Panc1 (cell line): ENCODE measurements around the gene OOSP4B. TPM values are rescaled to one million over a fixed set of nuclear protein-coding genes. Genes with fewer than 3 reads are reported as not detected.
"Not testable (repeated sequence)": the region's sequence is repeated elsewhere in the genome, so short reads cannot be mapped to it uniquely, and the experiment has no call there.

Experiments
- ATAC-seq: fragments of 200-7000 bp; cut with Tn5 transposase; 2 replicates; pipeline ENCODE4 v1.9.1; 2020; ENCODE audit warnings: mild to moderate bottlenecking, moderate library complexity
- BruUV-seq: library from RNA; stranded (reverse); fragments of 400-500 nt; replicated peaks from 2 replicates; lab custom pipeline; 2021; lab: Mats Ljungman, UMichigan
- CTCF ChIA-PET: fragments of 300-600 bp; sonication (Branson Sonifier 250); formaldehyde crosslinking; loops from one replicate; lab custom pipeline; 2022; ENCODE audit warnings: antibody characterized with exemption; lab: Charles Lee
- POLR2A ChIA-PET: fragments of 300-600 bp; sonication (Branson Sonifier 250); formaldehyde crosslinking; loops from one replicate; lab custom pipeline; 2022; ENCODE audit warnings: antibody characterized with exemption; lab: Charles Lee
- DNase-seq: peaks from one replicate; pipeline ENCODE4 v3.0.0-alpha.2; 2010; ENCODE audit warnings: low read depth, low spot score
- H3K27ac ChIP-seq: 2 replicates; pipeline ENCODE4 v1.5.1; 2011; ENCODE audit warnings: mild to moderate bottlenecking, low read length, inconsistent platforms
- H3K27me3 ChIP-seq: fragments of 200-500 bp; sonication (Bioruptor generic); 2 replicates; pipeline ENCODE4 v1.6.0; 2014; ENCODE audit warnings: low read length, inconsistent platforms; ENCODE audit not compliant: control insufficient read depth, insufficient read depth
- H3K36me3 ChIP-seq: fragments of 200-500 bp; sonication (Bioruptor generic); 2 replicates; pipeline ENCODE4 v1.5.1; 2014; ENCODE audit warnings: inconsistent platforms, mild to moderate bottlenecking, low read length, moderate library complexity; ENCODE audit not compliant: control insufficient read depth, insufficient read depth
- H3K4me1 ChIP-seq: 2 replicates; pipeline ENCODE4 v1.5.1; 2011; ENCODE audit warnings: inconsistent platforms, mild to moderate bottlenecking, low read length, moderate library complexity; ENCODE audit not compliant: control insufficient read depth, insufficient read depth
- H3K4me3 ChIP-seq, 2 experiments: 2 replicates each; pipeline ENCODE4 v1.5.1; 2011 to 2012; ENCODE audit warnings: low read depth in 2 of 2, low read length in 2 of 2, mild to moderate bottlenecking in 2 of 2, inconsistent platforms in 1 of 2, moderate library complexity in 1 of 2
- H3K9me3 ChIP-seq: fragments of 200-500 bp; sonication (Bioruptor generic); 2 replicates; pipeline ENCODE4 v1.5.1; 2014; ENCODE audit warnings: low read depth, mild to moderate bottlenecking, inconsistent platforms, low read length, moderate library complexity; ENCODE audit not compliant: control insufficient read depth, insufficient read depth
- CTCF ChIP-seq: fragments of 450-650 bp; IDR thresholded peaks from 2 replicates; pipeline ENCODE4 v1.5.1; 2017; ENCODE audit warnings: mild to moderate bottlenecking
- POLR2AphosphoS5 ChIP-seq: IDR thresholded peaks from 2 replicates; pipeline ENCODE4 v1.6.1; 2012; ENCODE audit warnings: mild to moderate bottlenecking, low read depth, low read length, moderate library complexity
- REST ChIP-seq, 2 experiments: IDR thresholded peaks; 2 replicates each; pipeline ENCODE4 v1.6.1; 2011 to 2012; ENCODE audit warnings: low read depth in 2 of 2, control low read depth in 1 of 2, low read length in 1 of 2, mild to moderate bottlenecking in 1 of 2, moderate library complexity in 1 of 2; ENCODE audit not compliant: insufficient read depth in 1 of 2
- SIN3A ChIP-seq: IDR thresholded peaks from 2 replicates; pipeline ENCODE4 v1.6.1; 2012; ENCODE audit warnings: low read depth, mild to moderate bottlenecking, low read length, moderate library complexity, borderline replicate concordance; ENCODE audit not compliant: insufficient read depth
- TCF7L2 ChIP-seq: IDR thresholded peaks from 2 replicates; pipeline ENCODE4 v1.6.1; 2011; ENCODE audit warnings: mild to moderate bottlenecking, low read depth, low read length, inconsistent platforms
- in situ Hi-C: cut with HindIII; loops from 2 replicates; pipeline ENCODE4 v1.10.0; 2016; ENCODE audit warnings: low sequenced_read_pairs, low pct_unique_long_range_greater_than_20kb
- intact Hi-C: fragments of 100-400 bp; cut with micrococcal nuclease; formaldehyde crosslinking; loops from one replicate; pipeline ENCODE4 v1.10.0; 2022; ENCODE audit not compliant: unreplicated experiment
- total RNA-seq: library from RNA; stranded (reverse); gene quantifications from one replicate; pipeline ENCODE4 v1.2.1, GENCODE V29; 2021; ENCODE audit not compliant: unreplicated experiment

OOSP4B gene
- total RNA-seq, 1 experiment from 2014 or later = not detected

GRCh38 chr11:59981106-59981770 lies 35.7 kb upstream of the OOSP4B start:
- ATAC-seq (no peak), DNase-seq (no peak)
- Histone ChIP-seq H3K4me3 (no peak overlapping the region), H3K27me3 (no peaks in the 10 kb centered on the region; the same call in 1 of the 2 replicates), H3K27ac (no peak overlapping the region), H3K36me3 (no peaks in the 10 kb centered on the region), H3K4me1 (no peaks in the 10 kb centered on the region), H3K9me3 (no peaks in the 10 kb centered on the region)
- in situ Hi-C loops = no loop called here
- intact Hi-C loops = no loop called here
- TF ChIP-seq POLR2AphosphoS5 = no peak
- no peak for TF ChIP-seq TCF7L2
- no peak for TF ChIP-seq SIN3A
- TF ChIP-seq CTCF = no peak
- no peak for TF ChIP-seq REST (IDR thresholded peaks at IDR 0.05; ENCODE audit: insufficient read depth in 1 of 2, low read depth in 2 of 2, low read length in 1 of 2)
- POLR2A ChIA-PET = no interaction called here
- no TSS peak for BruUV-seq
- CTCF ChIA-PET = no interaction called here

- in situ Hi-C loops, H3K9me3 ChIP-seq, POLR2A ChIA-PET, CTCF ChIA-PET, ATAC-seq, DNase-seq, H3K36me3 ChIP-seq, H3K27me3 ChIP-seq, BruUV-seq, H3K4me1 ChIP-seq, H3K27ac ChIP-seq, H3K4me3 ChIP-seq, intact Hi-C loops: not testable (repeated sequence)
Measured at GRCh38 chr11:59982037-59982436, 34.9 kb upstream of the OOSP4B start.

- H3K27ac ChIP-seq = no peak overlapping the region
- DNase-seq (no peak), ATAC-seq (no peak)
- H3K4me3 ChIP-seq = no peak overlapping the region
- no peaks in the 10 kb centered on the region for H3K4me1 ChIP-seq
- no peaks in the 10 kb centered on the region; the same call in 1 of the 2 replicates for H3K27me3 ChIP-seq
- intact Hi-C loops (no loop called here), in situ Hi-C loops (no loop called here)
- no peak for TF ChIP-seq CTCF
- no peak for TF ChIP-seq TCF7L2
- no peak for TF ChIP-seq SIN3A
- TF ChIP-seq POLR2AphosphoS5 = no peak
- no peak for TF ChIP-seq REST (IDR thresholded peaks at IDR 0.05; ENCODE audit: insufficient read depth in 1 of 2, low read depth in 2 of 2, low read length in 1 of 2)
- no TSS peak for BruUV-seq
- ChIA-PET POLR2A (no interaction called here), CTCF (no interaction called here)
- H3K9me3 ChIP-seq = no peaks in the 10 kb centered on the region
- H3K36me3 ChIP-seq = no peaks in the 10 kb centered on the region
Measured at GRCh38 chr11:59983212-59983611, 33.8 kb upstream of the OOSP4B start.
